Colonic mucosa (tissue), 4 donors: ENCODE measurements around the gene EEF1A2. TPM values are rescaled to one million over a fixed set of nuclear protein-coding genes. Genes with fewer than 3 reads are reported as not detected.

Experiments used
- DNase-seq: peaks from one replicate; pipeline ENCODE4 v3.0.0-alpha.2; 2020
- H3K27ac ChIP-seq: fragments of 200-600 bp; one replicate; pipeline ENCODE4 v1.8.0; 2021
- H3K27me3 ChIP-seq: fragments of 200-600 bp; one replicate; pipeline ENCODE4 v1.8.0; 2021
- H3K36me3 ChIP-seq: fragments of 200-600 bp; one replicate; pipeline ENCODE4 v1.8.0; 2021
- H3K4me1 ChIP-seq: fragments of 200-600 bp; one replicate; pipeline ENCODE4 v1.8.0; 2021; ENCODE audit warnings: mild to moderate bottlenecking
- H3K4me3 ChIP-seq: fragments of 200-600 bp; one replicate; pipeline ENCODE4 v1.8.0; 2021
- H3K9ac ChIP-seq, 2 donors: one replicate each; pipeline ENCODE4 v1.7.0; 2013; ENCODE audit warnings: control low read depth in 2 of 2, low read depth in 2 of 2, low read length in 2 of 2
- H3K9me3 ChIP-seq: fragments of 200-600 bp; one replicate; pipeline ENCODE4 v1.8.0; 2021
- CTCF ChIP-seq: fragments of 200-600 bp; IDR thresholded peaks from one replicate; pipeline ENCODE4 v1.8.0; 2022; ENCODE audit warnings: antibody characterized with exemption, mild to moderate bottlenecking
- intact Hi-C: fragments of 100-400 bp; cut with DNase I; formaldehyde crosslinking; loops from one replicate; pipeline ENCODE4 v1.14.1; 2022
- total RNA-seq, 2 donors: library from RNA; stranded (reverse); fragmentation: NEBNext Ultra II Directional in 1 of 2; extraction: Animal tissue kit (Norgen Biotek cat#: 25700) in 1 of 2; gene quantifications; one replicate each; pipeline ENCODE4 v1.2.1, GENCODE V29; 2021
- donor health status: healthy.
- donor health status: DM: no; HTN: no; CAD: no.
- donor health status: DM: no; HTN: no; CAD: no.

The EEF1A2 gene
- total RNA-seq, 2 donors from 2014 or later, result 1.5 to 3.2 TPM

- Histone ChIP-seq H3K36me3 (no peaks in the 10 kb centered on the region), H3K27ac (no peak overlapping the region), H3K27me3 (peaks cover 8% of the 10 kb centered on the region), H3K4me3 (no peak overlapping the region), H3K9ac (no peak overlapping the region), H3K4me1 (no peaks in the 10 kb centered on the region), H3K9me3 (no peaks in the 10 kb centered on the region)
- TF ChIP-seq CTCF, result no peak
- DNase-seq, result no peak
- intact Hi-C loops, result no loop called here
These were observed 32.5 kb downstream of the EEF1A2 start for GRCh38 chr20:63466250-63466825.

GRCh38 chr20:63465380-63466249, 33.3 kb downstream of the EEF1A2 start:
- Histone ChIP-seq H3K27ac (no peak overlapping the region), H3K9me3 (no peaks in the 10 kb centered on the region), H3K9ac (no peak overlapping the region), H3K4me1 (no peaks in the 10 kb centered on the region), H3K27me3 (peaks cover under 1% of the 10 kb centered on the region), H3K36me3 (no peaks in the 10 kb centered on the region), H3K4me3 (no peak overlapping the region)
- intact Hi-C loops, result no loop called here
- DNase-seq, result no peak
- no peak for TF ChIP-seq CTCF

GRCh38 chr20:63464289-63464635, 34.6 kb downstream of the EEF1A2 start:
- H3K27me3 ChIP-seq, result no peaks in the 10 kb centered on the region

GRCh38 chr20:63463400-63464288, 35.2 kb downstream of the EEF1A2 start:
- intact Hi-C loops, result no loop called here
- Histone ChIP-seq H3K9ac (no peak overlapping the region), H3K27ac (no peak overlapping the region), H3K36me3 (no peaks in the 10 kb centered on the region), H3K4me1 (no peaks in the 10 kb centered on the region), H3K27me3 (no peaks in the 10 kb centered on the region), H3K4me3 (no peak overlapping the region), H3K9me3 (no peaks in the 10 kb centered on the region)
- no peak for DNase-seq
- TF ChIP-seq CTCF, result no peak

More at GRCh38 chr20:63464289-63464635, 34.6 kb downstream of the EEF1A2 start:
- no peaks in the 10 kb centered on the region for H3K4me1 ChIP-seq
- no peak overlapping the region for H3K9ac ChIP-seq
- DNase-seq, result no peak
- no peak for TF ChIP-seq CTCF
- no peaks in the 10 kb centered on the region for H3K9me3 ChIP-seq
- H3K4me3 ChIP-seq, result no peak overlapping the region
- intact Hi-C loops, result no loop called here
- H3K27ac ChIP-seq, result no peak overlapping the region
- no peaks in the 10 kb centered on the region for H3K36me3 ChIP-seq

- intact Hi-C loops, result no loop called here
- Histone ChIP-seq H3K4me3 (no peak overlapping the region), H3K9ac (no peak overlapping the region), H3K4me1 (no peaks in the 10 kb centered on the region), H3K36me3 (no peaks in the 10 kb centered on the region), H3K27ac (no peak overlapping the region), H3K9me3 (no peaks in the 10 kb centered on the region), H3K27me3 (no peaks in the 10 kb centered on the region)
- TF ChIP-seq CTCF, result no peak
- DNase-seq, result no peak
These were observed 36.6 kb downstream of the EEF1A2 start for GRCh38 chr20:63462244-63462643.
